Immature natural killer cell (primary cell): ENCODE data around the gene DAG1. TPM values are rescaled to one million over a fixed set of nuclear protein-coding genes. Genes with fewer than 3 reads are reported as not detected.

ENCODE experiments used
- DNase-seq, 3 donors: peaks; one replicate each; pipeline ENCODE4 v3.0.0; 2022; ENCODE audit warnings: mixed read lengths in 1 of 3
- H3K27ac Mint-ChIP-seq, 6 donors: one replicate each; pipeline ENCODE4 v1.8.0; 2020; ENCODE audit warnings: mixed read lengths in 6 of 6, mild to moderate bottlenecking in 5 of 6, inconsistent platforms in 4 of 6, moderate library complexity in 3 of 6
- H3K27me3 Mint-ChIP-seq, 3 donors: one replicate each; pipeline ENCODE4 v1.8.0; 2020 to 2021; ENCODE audit warnings: low read depth in 3 of 3, mild to moderate bottlenecking in 3 of 3, mixed read lengths in 3 of 3, moderate library complexity in 3 of 3, inconsistent platforms in 1 of 3
- H3K36me3 Mint-ChIP-seq, 3 donors: one replicate each; pipeline ENCODE4 v1.8.0; 2020; ENCODE audit warnings: mixed read lengths in 3 of 3, inconsistent platforms in 2 of 3, mild to moderate bottlenecking in 2 of 3
- H3K4me1 Mint-ChIP-seq, 2 donors: one replicate each; pipeline ENCODE4 v1.8.0; 2020; ENCODE audit warnings: inconsistent platforms in 2 of 2, mild to moderate bottlenecking in 2 of 2, mixed read lengths in 2 of 2, moderate library complexity in 1 of 2
- H3K4me3 Mint-ChIP-seq, 5 donors: one replicate each; pipeline ENCODE4 v1.8.0; 2020; ENCODE audit warnings: mild to moderate bottlenecking in 5 of 5, mixed read lengths in 5 of 5, inconsistent platforms in 3 of 5, moderate library complexity in 3 of 5
- H3K9me3 Mint-ChIP-seq, 6 donors: one replicate each; pipeline ENCODE4 v1.8.0; 2020; ENCODE audit warnings: mild to moderate bottlenecking in 6 of 6, mixed read lengths in 6 of 6, inconsistent platforms in 4 of 6, moderate library complexity in 3 of 6
- polyA plus RNA-seq, 3 donors: library from polyadenylated mRNA; unstranded; fragments of 300-500 nt; fragmentation: Illumina TruSeq; gene quantifications; one replicate each; pipeline ENCODE4 v1.2.3, GENCODE V29; 2021

DAG1 gene
- polyA plus RNA-seq, 3 donors from 2014 or later, result 3.2 to 6.0 (median 3.7) TPM

- DNase-seq, result no peak
- Mint-ChIP-seq H3K9me3 (no peaks in the 10 kb centered on the region), H3K27ac (peak overlapping the region in 1 of 6 donors; percentile 7), H3K4me3 (no peak overlapping the region), H3K4me1 (peaks cover 5 to 6% of the 10 kb centered on the region in 2 donors), H3K27me3 (no peaks in the 10 kb centered on the region), H3K36me3 (peaks cover 17 to 23% (median 20%) of the 10 kb centered on the region in 3 donors)
Observed at GRCh38 chr3:49512781-49513355, 42.8 kb downstream of the DAG1 start.

- Mint-ChIP-seq H3K27ac (no peak overlapping the region), H3K4me1 (peaks cover 7 to 8% of the 10 kb centered on the region in 2 donors), H3K27me3 (no peaks in the 10 kb centered on the region), H3K9me3 (no peaks in the 10 kb centered on the region), H3K36me3 (peaks cover 17 to 24% (median 20%) of the 10 kb centered on the region in 3 donors), H3K4me3 (no peak overlapping the region)
- DNase-seq, result no peak
Observed at GRCh38 chr3:49513494-49514124, 43.5 kb downstream of the DAG1 start.

DNA sequence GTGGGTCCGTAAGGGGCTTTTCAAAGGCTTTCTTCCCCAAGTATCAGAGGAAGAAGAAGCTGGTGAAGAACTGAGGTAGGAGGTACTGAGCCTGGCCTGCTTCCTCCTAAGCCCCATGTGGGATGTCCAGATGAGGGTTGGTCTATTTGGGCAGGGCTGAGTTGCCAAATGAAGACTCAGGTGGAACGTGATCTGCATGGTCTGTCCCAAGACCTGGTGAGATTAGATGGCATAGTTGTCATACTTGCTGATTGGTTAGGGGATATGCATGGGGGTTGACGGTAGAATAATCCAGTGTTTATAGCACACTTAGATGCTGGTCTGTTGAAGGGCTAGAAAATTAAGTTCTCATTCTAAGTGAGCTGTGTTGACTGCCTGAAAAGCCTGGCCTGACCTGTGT, 47.9 kb downstream of the DAG1 start:
- no peak for DNase-seq
- Mint-ChIP-seq H3K27ac (peak overlapping the region in 2 of 6 donors; percentile 50 to 77), H3K4me1 (peaks cover 27 to 30% of the 10 kb centered on the region in 2 donors), H3K9me3 (no peaks in the 10 kb centered on the region), H3K4me3 (no peak overlapping the region), H3K27me3 (no peaks in the 10 kb centered on the region), H3K36me3 (peaks cover 14 to 21% (median 18%) of the 10 kb centered on the region in 3 donors)

DNA sequence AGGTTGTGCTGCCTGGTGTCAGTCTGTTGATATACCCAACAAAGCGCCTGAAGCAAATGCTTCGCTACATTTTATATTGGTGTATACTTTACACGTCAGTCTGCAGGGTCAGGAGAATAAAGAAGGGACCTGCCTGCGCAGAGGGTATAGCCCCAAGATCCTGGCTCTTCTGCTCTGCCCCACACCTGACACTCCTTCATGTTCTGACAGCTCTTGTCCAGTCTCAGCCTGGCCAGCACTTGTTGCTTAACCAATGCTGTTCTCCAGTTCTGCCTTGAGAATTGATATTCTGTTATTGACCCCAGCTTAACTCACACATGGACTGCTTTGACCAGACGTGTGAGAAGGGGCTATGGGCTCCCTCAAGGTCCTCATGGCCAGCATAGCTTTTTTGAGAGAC, 48.4 kb downstream of the DAG1 start:
- H3K4me1 Mint-ChIP-seq, result peaks cover 27 to 30% of the 10 kb centered on the region in 2 donors
- H3K9me3 Mint-ChIP-seq, result no peaks in the 10 kb centered on the region
- no peak overlapping the region for H3K4me3 Mint-ChIP-seq
- H3K36me3 Mint-ChIP-seq, result peaks cover 13 to 18% (median 17%) of the 10 kb centered on the region in 3 donors
- H3K27me3 Mint-ChIP-seq, result no peaks in the 10 kb centered on the region
- H3K27ac Mint-ChIP-seq, result peak overlapping the region in 1 of 6 donors; percentile 50
- DNase-seq, result no peak

DNA sequence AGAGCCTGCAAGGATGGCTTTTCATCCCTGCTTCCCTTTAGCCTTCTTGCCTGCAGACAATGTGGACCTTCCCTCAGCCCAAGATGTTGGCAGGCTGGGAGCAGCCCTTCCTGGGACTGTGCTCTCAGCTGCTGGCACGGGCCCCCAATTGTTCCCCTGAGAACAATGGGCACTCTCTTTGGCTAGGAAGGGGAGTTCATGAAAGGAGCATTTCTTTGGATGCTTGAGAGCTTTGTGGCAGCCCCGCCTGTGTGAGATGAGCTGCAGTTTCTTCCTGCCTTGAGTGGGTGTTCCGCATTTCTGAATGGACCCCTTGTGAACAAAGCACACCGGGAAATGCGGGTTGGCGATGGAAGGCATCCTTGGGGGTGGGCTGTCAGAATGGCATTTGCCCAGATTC, 49.2 kb downstream of the DAG1 start:
- Mint-ChIP-seq H3K36me3 (peaks cover 9 to 12% (median 11%) of the 10 kb centered on the region in 3 donors), H3K4me3 (no peak overlapping the region), H3K27me3 (no peaks in the 10 kb centered on the region), H3K4me1 (peaks cover 27 to 30% of the 10 kb centered on the region in 2 donors), H3K27ac (peak overlapping the region in 3 of 6 donors; percentile 8 to 72 (median 23)), H3K9me3 (no peaks in the 10 kb centered on the region)
- no peak for DNase-seq

GRCh38 chr3:49519916-49520385, 49.9 kb downstream of the DAG1 start:
- Mint-ChIP-seq H3K27me3 (no peaks in the 10 kb centered on the region), H3K4me1 (peaks cover 27 to 30% of the 10 kb centered on the region in 2 donors), H3K36me3 (peaks cover 9 to 12% (median 10%) of the 10 kb centered on the region in 3 donors), H3K9me3 (no peaks in the 10 kb centered on the region), H3K4me3 (peak overlapping the region in 1 of 5 donors; percentile 2), H3K27ac (peak overlapping the region; percentile 2 to 72 (median 25))
- no peak for DNase-seq

- H3K4me1 Mint-ChIP-seq, result peaks cover 18 to 27% of the 10 kb centered on the region in 2 donors
- no peak for DNase-seq
- peaks cover 0 to 5% (median under 1%) of the 10 kb centered on the region in 3 donors for H3K36me3 Mint-ChIP-seq
- H3K27me3 Mint-ChIP-seq, result peaks cover 0 to 2% (median 0%) of the 10 kb centered on the region in 3 donors
- no peaks in the 10 kb centered on the region for H3K9me3 Mint-ChIP-seq
- no peak overlapping the region for H3K27ac Mint-ChIP-seq
- no peak overlapping the region for H3K4me3 Mint-ChIP-seq
Observed at GRCh38 chr3:49523756-49524747, 54.0 kb downstream of the DAG1 start.

DNA sequence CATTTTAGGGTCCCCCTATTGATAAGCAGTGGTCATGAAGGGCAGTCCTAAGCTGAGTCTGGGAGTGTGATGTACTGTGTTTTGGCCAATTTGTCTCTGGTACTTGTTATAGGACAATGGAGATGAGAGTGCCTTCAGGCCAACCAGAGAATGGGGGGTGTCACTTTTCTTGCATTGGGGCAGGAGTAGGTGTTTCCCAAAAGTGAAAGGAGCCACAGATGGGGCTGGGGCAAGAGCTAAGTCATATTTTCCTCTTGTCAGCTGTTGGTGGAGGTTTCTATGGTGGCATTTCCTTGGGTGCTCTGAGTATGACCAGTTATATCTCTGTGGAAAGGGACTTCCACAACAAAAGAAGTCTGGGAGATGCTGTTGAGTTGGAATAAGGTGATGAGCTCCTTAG, 59.5 kb downstream of the DAG1 start:
- Mint-ChIP-seq H3K4me3 (no peak overlapping the region), H3K27me3 (peaks cover 0 to 3% (median 0%) of the 10 kb centered on the region in 3 donors), H3K27ac (peak overlapping the region in 3 of 6 donors; percentile 16 to 73 (median 40)), H3K9me3 (no peaks in the 10 kb centered on the region), H3K4me1 (peaks cover 10 to 26% of the 10 kb centered on the region in 2 donors), H3K36me3 (peaks cover 0 to 15% (median 10%) of the 10 kb centered on the region in 3 donors)
- DNase-seq, result no peak

- Mint-ChIP-seq H3K27me3 (peaks cover 0 to 3% (median 0%) of the 10 kb centered on the region in 3 donors), H3K4me1 (peaks cover 10 to 26% of the 10 kb centered on the region in 2 donors), H3K27ac (peak overlapping the region in 1 of 6 donors; percentile 22), H3K36me3 (peaks cover 0 to 15% (median 10%) of the 10 kb centered on the region in 3 donors), H3K4me3 (no peak overlapping the region), H3K9me3 (no peaks in the 10 kb centered on the region)
- DNase-seq, result no peak
Observed at GRCh38 chr3:49530231-49530630, 60.2 kb downstream of the DAG1 start.

DNA sequence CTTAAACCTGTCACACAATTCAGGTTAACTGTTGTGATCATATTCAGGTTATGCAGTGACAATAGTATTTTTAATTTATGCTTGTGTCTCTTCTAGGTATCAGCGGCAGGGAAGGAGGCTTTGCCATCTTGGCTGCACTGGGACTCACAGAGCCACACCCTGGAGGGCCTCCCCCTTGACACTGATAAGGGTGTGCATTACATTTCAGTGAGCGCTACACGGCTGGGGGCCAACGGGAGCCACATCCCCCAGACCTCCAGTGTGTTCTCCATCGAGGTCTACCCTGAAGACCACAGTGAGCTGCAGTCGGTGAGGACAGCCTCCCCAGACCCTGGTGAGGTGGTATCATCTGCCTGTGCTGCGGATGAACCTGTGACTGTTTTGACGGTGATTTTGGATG, 60.6 kb downstream of the DAG1 start:
- Mint-ChIP-seq H3K9me3 (no peaks in the 10 kb centered on the region), H3K27me3 (peaks cover 0 to 2% (median 0%) of the 10 kb centered on the region in 3 donors), H3K4me1 (peaks cover 10 to 26% of the 10 kb centered on the region in 2 donors), H3K36me3 (peaks cover 0 to 15% (median 10%) of the 10 kb centered on the region in 3 donors), H3K27ac (no peak overlapping the region), H3K4me3 (no peak overlapping the region)
- no peak for DNase-seq

DNA sequence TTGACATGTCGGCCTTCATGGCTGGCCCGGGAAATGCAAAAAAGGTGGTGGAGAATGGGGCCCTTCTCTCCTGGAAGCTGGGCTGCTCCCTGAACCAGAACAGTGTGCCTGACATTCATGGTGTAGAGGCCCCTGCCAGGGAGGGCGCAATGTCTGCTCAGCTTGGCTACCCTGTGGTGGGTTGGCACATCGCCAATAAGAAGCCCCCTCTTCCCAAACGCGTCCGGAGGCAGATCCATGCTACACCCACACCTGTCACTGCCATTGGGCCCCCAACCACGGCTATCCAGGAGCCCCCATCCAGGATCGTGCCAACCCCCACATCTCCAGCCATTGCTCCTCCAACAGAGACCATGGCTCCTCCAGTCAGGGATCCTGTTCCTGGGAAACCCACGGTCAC, 61.2 kb downstream of the DAG1 start:
- peaks cover 0 to 2% (median 0%) of the 10 kb centered on the region in 3 donors for H3K27me3 Mint-ChIP-seq
- H3K9me3 Mint-ChIP-seq, result no peaks in the 10 kb centered on the region
- no peak for DNase-seq
- no peak overlapping the region for H3K4me3 Mint-ChIP-seq
- H3K36me3 Mint-ChIP-seq, result peaks cover 0 to 15% (median 10%) of the 10 kb centered on the region in 3 donors
- no peak overlapping the region for H3K27ac Mint-ChIP-seq
- H3K4me1 Mint-ChIP-seq, result peaks cover 10 to 26% of the 10 kb centered on the region in 2 donors

DNA sequence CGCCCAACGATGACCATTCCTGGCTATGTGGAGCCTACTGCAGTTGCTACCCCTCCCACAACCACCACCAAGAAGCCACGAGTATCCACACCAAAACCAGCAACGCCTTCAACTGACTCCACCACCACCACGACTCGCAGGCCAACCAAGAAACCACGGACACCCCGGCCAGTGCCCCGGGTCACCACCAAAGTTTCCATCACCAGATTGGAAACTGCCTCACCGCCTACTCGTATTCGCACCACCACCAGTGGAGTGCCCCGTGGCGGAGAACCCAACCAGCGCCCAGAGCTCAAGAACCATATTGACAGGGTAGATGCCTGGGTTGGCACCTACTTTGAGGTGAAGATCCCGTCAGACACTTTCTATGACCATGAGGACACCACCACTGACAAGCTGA, 61.6 kb downstream of the DAG1 start:
- H3K4me1 Mint-ChIP-seq, result peaks cover 10 to 26% of the 10 kb centered on the region in 2 donors
- no peak overlapping the region for H3K4me3 Mint-ChIP-seq
- H3K27ac Mint-ChIP-seq, result peak overlapping the region in 4 of 6 donors; percentile 2 to 69 (median 38)
- H3K27me3 Mint-ChIP-seq, result peaks cover 0 to 2% (median 0%) of the 10 kb centered on the region in 3 donors
- no peaks in the 10 kb centered on the region for H3K9me3 Mint-ChIP-seq
- H3K36me3 Mint-ChIP-seq, result peaks cover 0 to 15% (median 10%) of the 10 kb centered on the region in 3 donors
- no peak for DNase-seq

DNA sequence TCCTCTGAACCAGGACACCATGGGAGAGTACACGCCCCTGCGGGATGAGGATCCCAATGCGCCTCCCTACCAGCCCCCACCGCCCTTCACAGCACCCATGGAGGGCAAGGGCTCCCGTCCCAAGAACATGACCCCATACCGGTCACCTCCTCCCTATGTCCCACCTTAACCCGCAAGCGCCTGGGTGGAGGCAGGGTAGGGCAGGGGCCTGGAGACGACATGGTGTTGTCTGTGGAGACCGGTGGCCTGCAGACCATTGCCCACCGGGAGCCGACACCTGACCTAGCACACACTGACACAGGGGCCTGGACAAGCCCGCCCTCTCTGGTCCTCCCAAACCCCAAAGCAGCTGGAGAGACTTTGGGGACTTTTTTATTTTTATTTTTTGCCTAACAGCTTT, 63.0 kb downstream of the DAG1 start:
- Mint-ChIP-seq H3K36me3 (peaks cover 0 to 15% (median 10%) of the 10 kb centered on the region in 3 donors), H3K4me3 (no peak overlapping the region), H3K27ac (peak overlapping the region in 1 of 6 donors; percentile 25), H3K4me1 (peaks cover 9 to 21% of the 10 kb centered on the region in 2 donors), H3K27me3 (peaks cover 0 to 2% (median 0%) of the 10 kb centered on the region in 3 donors), H3K9me3 (no peaks in the 10 kb centered on the region)
- DNase-seq, result no peak
